SK-N-SH treated with all-trans-retinoic acid at 6 μM for 48 hours (cell line): ENCODE measurements around the gene ZNF578.

Experiments used
- ATAC-seq: fragments of 200-7000 bp; cut with Tn5 transposase; 3 replicates; pipeline ENCODE4 v1.9.1; 2020; ENCODE audit warnings: mild to moderate bottlenecking, moderate library complexity
- ARNTL ChIP-seq: fragments of 450-650 bp; formaldehyde crosslinking; IDR thresholded peaks from 2 replicates; pipeline ENCODE4 v1.5.0; 2020; ENCODE audit warnings: low read depth, mild to moderate bottlenecking, moderate library complexity, borderline replicate concordance
- BACH2 ChIP-seq: fragments of 250-450 bp; sonication (Bioruptor Pico); IDR thresholded peaks from 2 replicates; pipeline ENCODE4 v1.9.0; 2021; ENCODE audit warnings: mild to moderate bottlenecking, borderline replicate concordance
- CSDC2 ChIP-seq: fragments of 250-450 bp; sonication (Bioruptor Pico); IDR thresholded peaks from 2 replicates; pipeline ENCODE4 v1.5.0; 2020; ENCODE audit warnings: mild to moderate bottlenecking, moderate library complexity
- ESRRG ChIP-seq: fragments of 250-450 bp; sonication (Bioruptor Pico); IDR thresholded peaks from 2 replicates; pipeline ENCODE4 v1.6.1; 2021; ENCODE audit warnings: mild to moderate bottlenecking
- GLIS3 ChIP-seq: fragments of 250-450 bp; sonication (Bioruptor Pico); IDR thresholded peaks from 2 replicates; pipeline ENCODE4 v1.5.0; 2020; ENCODE audit warnings: mild to moderate bottlenecking, moderate library complexity
- ISL1 ChIP-seq: fragments of 250-450 bp; sonication (Bioruptor Pico); IDR thresholded peaks from 2 replicates; pipeline ENCODE4 v2.1.2; 2022; ENCODE audit warnings: mild to moderate bottlenecking, moderate library complexity
- OSR1 ChIP-seq: fragments of 250-450 bp; sonication (Bioruptor Pico); IDR thresholded peaks from 2 replicates; pipeline ENCODE4 v1.8.0; 2022; ENCODE audit warnings: moderate library complexity, mild to moderate bottlenecking, inconsistent platforms
- PPARA ChIP-seq: fragments of 250-450 bp; sonication (Bioruptor Pico); IDR thresholded peaks from 2 replicates; pipeline ENCODE4 v1.5.0; 2020; ENCODE audit warnings: mild to moderate bottlenecking, borderline replicate concordance
- TCF4 ChIP-seq: fragments of 250-450 bp; sonication (Bioruptor Pico); IDR thresholded peaks from 2 replicates; pipeline ENCODE4 v1.8.0; 2021; ENCODE audit warnings: mild to moderate bottlenecking, moderate library complexity, borderline replicate concordance
- TOX ChIP-seq: fragments of 250-450 bp; sonication (Bioruptor Pico); IDR thresholded peaks from 2 replicates; pipeline ENCODE4 v1.8.0; 2021; ENCODE audit warnings: mild to moderate bottlenecking, moderate library complexity, borderline replicate concordance
- ZC3H10 ChIP-seq: fragments of 250-450 bp; sonication (Bioruptor Pico); IDR thresholded peaks from 2 replicates; pipeline ENCODE4 v1.5.1; 2021; ENCODE audit warnings: mild to moderate bottlenecking, moderate library complexity
- ZFP3 ChIP-seq: fragments of 250-450 bp; sonication (Bioruptor Pico); IDR thresholded peaks from 2 replicates; pipeline ENCODE4 v1.5.0; 2020; ENCODE audit warnings: mild to moderate bottlenecking, moderate library complexity
- ZNF565 ChIP-seq: fragments of 450-650 bp; formaldehyde crosslinking; conservative IDR thresholded peaks from 2 replicates; pipeline ENCODE4 v1.5.0; 2020; ENCODE audit warnings: low read depth, mild to moderate bottlenecking, moderate library complexity
- ZNF70 ChIP-seq: fragments of 450-650 bp; formaldehyde crosslinking; IDR thresholded peaks from 2 replicates; pipeline ENCODE4 v1.5.0; 2020; ENCODE audit warnings: mild to moderate bottlenecking, moderate library complexity
- TF ChIP-seq, protein P1 (sequence below): fragments of 250-450 bp; sonication (Bioruptor Pico); IDR thresholded peaks from 2 replicates; pipeline ENCODE4 v1.8.0; 2020; ENCODE audit warnings: mild to moderate bottlenecking, moderate library complexity, borderline replicate concordance
- TF ChIP-seq, protein P2 (sequence below): fragments of 250-450 bp; sonication (Bioruptor Pico); IDR thresholded peaks from 2 replicates; pipeline ENCODE4 v1.8.0; 2021; ENCODE audit warnings: low read depth, mild to moderate bottlenecking, moderate library complexity, borderline replicate concordance
- TF ChIP-seq, protein P3 (sequence below): fragments of 250-450 bp; sonication (Bioruptor Pico); IDR thresholded peaks from 2 replicates; pipeline ENCODE4 v1.5.1; 2021; ENCODE audit warnings: mild to moderate bottlenecking, moderate library complexity
- TF ChIP-seq, protein P4 (sequence below): fragments of 250-450 bp; sonication (Bioruptor Pico); IDR thresholded peaks from 2 replicates; pipeline ENCODE4 v1.5.0; 2020; ENCODE audit warnings: mild to moderate bottlenecking, moderate library complexity

The ZNF578 gene

DNA sequence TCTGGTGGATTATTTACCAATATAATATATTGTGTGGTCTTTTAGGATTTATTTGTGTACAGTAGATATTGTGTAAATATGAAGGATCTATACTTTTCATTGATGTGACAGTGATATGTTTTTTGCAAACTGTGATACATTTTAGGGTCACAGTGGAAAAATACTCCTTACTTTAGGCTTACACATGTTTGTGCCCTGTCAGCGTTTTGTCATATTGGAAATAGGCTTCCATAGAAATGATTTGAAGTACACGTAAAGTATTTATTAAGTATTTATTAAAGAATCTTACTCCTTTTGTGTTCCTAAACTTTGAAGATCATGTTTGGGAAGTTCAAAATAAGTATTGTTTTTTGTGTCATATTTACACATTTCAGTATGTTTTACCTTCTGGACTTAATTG is 79.1 kb downstream of the ZNF578 start (continued):
- TF ChIP-seq BACH2 (CRISPR knock-in tag) = no peak
- TF ChIP-seq ZNF70 = no peak
- no peak for TF ChIP-seq ESRRG (CRISPR knock-in tag)
- TF ChIP-seq ZNF565 (CRISPR knock-in tag) = no peak

DNA sequence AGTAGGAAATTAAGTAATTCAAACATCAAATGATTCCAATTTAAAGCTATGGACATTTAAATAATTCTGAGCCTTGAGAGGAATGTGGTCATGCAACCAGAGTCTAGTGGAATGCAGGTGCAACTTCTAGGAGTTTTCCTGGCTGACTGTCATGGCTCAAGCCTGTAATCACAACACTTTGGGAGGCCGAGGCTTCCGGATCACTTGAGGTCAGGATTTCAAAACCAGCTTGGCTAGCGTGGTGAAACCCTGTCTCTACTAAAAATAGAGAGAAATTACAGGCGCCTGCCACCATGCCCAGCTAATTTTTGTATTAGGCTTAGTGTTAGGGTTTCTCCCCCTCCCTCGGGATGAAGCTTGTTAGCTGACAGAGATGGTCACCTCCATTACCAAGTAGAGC is 80.5 kb downstream of the ZNF578 start:
- ATAC-seq = no peak
- TF ChIP-seq, protein P1, sequence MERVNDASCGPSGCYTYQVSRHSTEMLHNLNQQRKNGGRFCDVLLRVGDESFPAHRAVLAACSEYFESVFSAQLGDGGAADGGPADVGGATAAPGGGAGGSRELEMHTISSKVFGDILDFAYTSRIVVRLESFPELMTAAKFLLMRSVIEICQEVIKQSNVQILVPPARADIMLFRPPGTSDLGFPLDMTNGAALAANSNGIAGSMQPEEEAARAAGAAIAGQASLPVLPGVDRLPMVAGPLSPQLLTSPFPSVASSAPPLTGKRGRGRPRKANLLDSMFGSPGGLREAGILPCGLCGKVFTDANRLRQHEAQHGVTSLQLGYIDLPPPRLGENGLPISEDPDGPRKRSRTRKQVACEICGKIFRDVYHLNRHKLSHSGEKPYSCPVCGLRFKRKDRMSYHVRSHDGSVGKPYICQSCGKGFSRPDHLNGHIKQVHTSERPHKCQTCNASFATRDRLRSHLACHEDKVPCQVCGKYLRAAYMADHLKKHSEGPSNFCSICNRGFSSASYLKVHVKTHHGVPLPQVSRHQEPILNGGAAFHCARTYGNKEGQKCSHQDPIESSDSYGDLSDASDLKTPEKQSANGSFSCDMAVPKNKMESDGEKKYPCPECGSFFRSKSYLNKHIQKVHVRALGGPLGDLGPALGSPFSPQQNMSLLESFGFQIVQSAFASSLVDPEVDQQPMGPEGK = no peak

DNA sequence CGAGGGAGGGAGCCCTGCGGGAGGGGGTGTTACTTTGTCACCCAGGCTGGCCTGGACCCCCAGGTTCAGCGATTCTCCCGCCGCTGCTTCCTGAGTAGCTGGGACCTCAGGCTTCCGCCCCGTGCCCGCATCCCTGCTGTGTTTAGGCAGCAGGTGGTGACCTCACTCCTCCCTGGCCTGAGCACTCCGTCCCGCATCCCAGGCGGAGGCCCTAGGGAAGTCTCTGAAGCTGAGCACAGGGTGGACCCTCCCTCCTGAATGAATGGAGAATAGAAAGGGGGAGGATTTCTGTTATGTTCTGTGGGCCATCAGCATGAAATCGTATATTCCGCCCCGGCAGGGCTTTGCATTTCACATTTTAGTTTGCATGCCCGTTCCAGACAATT is 82.0 kb downstream of the ZNF578 start:
- peak; percentile 49 for ATAC-seq

DNA sequence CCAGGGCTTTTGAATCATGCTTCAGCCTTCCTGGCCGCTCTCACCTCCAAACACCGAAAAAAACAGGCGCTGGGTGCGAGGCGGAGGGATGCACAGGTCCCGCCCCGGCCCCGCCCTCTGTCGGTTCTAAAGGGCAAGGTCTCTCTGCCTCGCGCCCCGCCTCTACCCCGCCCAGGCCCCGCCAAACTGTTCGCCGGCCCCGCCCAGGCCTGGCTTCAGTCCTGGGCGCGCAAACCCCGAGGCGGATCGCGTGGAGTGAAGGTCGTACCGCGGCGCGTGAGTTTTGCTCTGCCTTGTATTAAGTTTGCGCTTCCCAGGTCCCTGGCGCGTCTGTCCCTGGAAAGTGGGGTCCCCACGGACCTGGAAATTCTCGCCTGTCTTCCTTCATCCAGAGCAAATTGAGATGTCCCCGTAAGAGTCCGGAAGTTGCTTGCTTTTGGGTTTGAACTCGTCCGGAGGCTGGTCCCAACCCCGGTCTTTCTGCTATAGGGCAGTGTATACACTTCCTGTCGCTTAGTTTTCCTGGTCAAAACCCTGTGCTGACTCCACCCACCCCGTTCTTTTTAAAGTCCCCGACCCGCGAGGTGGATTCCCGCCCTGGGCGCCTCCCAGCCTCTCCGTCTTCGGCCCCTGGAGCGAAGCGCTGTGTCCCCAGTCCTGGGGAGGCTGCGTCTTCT is 82.6 kb downstream of the ZNF578 start:
- TF ChIP-seq BACH2 (CRISPR knock-in tag) (no peak), TCF4 (CRISPR knock-in tag) (no peak), ESRRG (CRISPR knock-in tag) (no peak), ZC3H10 (CRISPR knock-in tag) (no peak), ARNTL (CRISPR knock-in tag) (no peak), GLIS3 (CRISPR knock-in tag) (no peak), ISL1 (no peak), ZFP3 (CRISPR knock-in tag) (no peak), ZNF565 (CRISPR knock-in tag) (no peak), OSR1 (CRISPR knock-in tag) (no peak), PPARA (CRISPR knock-in tag) (no peak), TOX (CRISPR knock-in tag) (no peak), CSDC2 (no peak)
- TF ChIP-seq, protein P1 = no peak
- TF ChIP-seq, protein P2, sequence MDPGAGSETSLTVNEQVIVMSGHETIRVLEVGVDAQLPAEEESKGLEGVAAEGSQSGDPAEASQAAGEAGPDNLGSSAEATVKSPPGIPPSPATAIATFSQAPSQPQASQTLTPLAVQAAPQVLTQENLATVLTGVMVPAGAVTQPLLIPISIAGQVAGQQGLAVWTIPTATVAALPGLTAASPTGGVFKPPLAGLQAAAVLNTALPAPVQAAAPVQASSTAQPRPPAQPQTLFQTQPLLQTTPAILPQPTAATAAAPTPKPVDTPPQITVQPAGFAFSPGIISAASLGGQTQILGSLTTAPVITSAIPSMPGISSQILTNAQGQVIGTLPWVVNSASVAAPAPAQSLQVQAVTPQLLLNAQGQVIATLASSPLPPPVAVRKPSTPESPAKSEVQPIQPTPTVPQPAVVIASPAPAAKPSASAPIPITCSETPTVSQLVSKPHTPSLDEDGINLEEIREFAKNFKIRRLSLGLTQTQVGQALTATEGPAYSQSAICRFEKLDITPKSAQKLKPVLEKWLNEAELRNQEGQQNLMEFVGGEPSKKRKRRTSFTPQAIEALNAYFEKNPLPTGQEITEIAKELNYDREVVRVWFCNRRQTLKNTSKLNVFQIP = no peak
- TF ChIP-seq, protein P3, sequence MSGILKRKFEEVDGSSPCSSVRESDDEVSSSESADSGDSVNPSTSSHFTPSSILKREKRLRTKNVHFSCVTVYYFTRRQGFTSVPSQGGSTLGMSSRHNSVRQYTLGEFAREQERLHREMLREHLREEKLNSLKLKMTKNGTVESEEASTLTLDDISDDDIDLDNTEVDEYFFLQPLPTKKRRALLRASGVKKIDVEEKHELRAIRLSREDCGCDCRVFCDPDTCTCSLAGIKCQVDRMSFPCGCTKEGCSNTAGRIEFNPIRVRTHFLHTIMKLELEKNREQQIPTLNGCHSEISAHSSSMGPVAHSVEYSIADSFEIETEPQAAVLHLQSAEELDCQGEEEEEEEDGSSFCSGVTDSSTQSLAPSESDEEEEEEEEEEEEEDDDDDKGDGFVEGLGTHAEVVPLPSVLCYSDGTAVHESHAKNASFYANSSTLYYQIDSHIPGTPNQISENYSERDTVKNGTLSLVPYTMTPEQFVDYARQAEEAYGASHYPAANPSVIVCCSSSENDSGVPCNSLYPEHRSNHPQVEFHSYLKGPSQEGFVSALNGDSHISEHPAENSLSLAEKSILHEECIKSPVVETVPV (CRISPR knock-in tag) = no peak
- TF ChIP-seq, protein P4, sequence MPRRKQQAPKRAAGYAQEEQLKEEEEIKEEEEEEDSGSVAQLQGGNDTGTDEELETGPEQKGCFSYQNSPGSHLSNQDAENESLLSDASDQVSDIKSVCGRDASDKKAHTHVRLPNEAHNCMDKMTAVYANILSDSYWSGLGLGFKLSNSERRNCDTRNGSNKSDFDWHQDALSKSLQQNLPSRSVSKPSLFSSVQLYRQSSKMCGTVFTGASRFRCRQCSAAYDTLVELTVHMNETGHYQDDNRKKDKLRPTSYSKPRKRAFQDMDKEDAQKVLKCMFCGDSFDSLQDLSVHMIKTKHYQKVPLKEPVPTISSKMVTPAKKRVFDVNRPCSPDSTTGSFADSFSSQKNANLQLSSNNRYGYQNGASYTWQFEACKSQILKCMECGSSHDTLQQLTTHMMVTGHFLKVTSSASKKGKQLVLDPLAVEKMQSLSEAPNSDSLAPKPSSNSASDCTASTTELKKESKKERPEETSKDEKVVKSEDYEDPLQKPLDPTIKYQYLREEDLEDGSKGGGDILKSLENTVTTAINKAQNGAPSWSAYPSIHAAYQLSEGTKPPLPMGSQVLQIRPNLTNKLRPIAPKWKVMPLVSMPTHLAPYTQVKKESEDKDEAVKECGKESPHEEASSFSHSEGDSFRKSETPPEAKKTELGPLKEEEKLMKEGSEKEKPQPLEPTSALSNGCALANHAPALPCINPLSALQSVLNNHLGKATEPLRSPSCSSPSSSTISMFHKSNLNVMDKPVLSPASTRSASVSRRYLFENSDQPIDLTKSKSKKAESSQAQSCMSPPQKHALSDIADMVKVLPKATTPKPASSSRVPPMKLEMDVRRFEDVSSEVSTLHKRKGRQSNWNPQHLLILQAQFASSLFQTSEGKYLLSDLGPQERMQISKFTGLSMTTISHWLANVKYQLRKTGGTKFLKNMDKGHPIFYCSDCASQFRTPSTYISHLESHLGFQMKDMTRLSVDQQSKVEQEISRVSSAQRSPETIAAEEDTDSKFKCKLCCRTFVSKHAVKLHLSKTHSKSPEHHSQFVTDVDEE (CRISPR knock-in tag) = no peak
- ATAC-seq = peak; percentile 98
